ENCODE results near the gene HAND1. TPM values are rescaled to one million over a fixed set of nuclear protein-coding genes. Genes with fewer than 3 reads are reported as not detected.
A peak's percentile ranks its signal among the peaks of the same experiment; 100 is the strongest.

HAND1 gene
- total and polyA plus RNA-seq, 11 donors = 22.4 to 44.8 (median 33.9) TPM

- Histone ChIP-seq H3K36me3 (peaks cover 0 to 37% (median 19%) of the 10 kb centered on the region in 9 donors), H3K9me3 (no peaks in the 10 kb centered on the region), H3K27ac (peak overlapping the region; percentile 58 to 95 (median 83)), H3K4me1 (peaks cover 0 to 52% (median 34%) of the 10 kb centered on the region in 12 donors), H3K4me3 (peak overlapping the region; percentile 87 to 99 (median 96)), H3K27me3 (no peaks in the 10 kb centered on the region)
- peak; percentile 48 to 76 (median 50) for DNase-seq
- 0 to 1% (median 1%) methylated on average over 18 to 87 of the region's 87 CpGs for WGBS, 4 donors
- peak in 2 of 4 donors; percentile 35 to 40 for ATAC-seq
- TF ChIP-seq POLR2A (IDR thresholded peaks at IDR 0.05) (peak in 1 of 2 donors; percentile 12), CTCF (IDR thresholded peaks at IDR 0.05) (no peak)
- intact Hi-C loops (cut with DNase I) = loop anchor here in 1 of 10 donors (10.0 kb wide), 1 partner anchor 472 kb away; no protein-coding TSS in a partner anchor
Measured at GRCh38 chr5:154446195-154447088, 31.6 kb downstream of the HAND1 start.

GRCh38 chr5:154445422-154446194 lies 32.4 kb downstream of the HAND1 start, which contains the start of gene SAP30L:
Gene SAP30L (plus strand): TSS chr5:154445997. CDS start chr5:154446605, 608 bp downstream.
- Histone ChIP-seq H3K36me3 (peaks cover 0 to 37% (median 21%) of the 10 kb centered on the region in 9 donors), H3K27me3 (no peaks in the 10 kb centered on the region), H3K9me3 (no peaks in the 10 kb centered on the region), H3K4me1 (peaks cover 0 to 52% (median 34%) of the 10 kb centered on the region in 12 donors), H3K27ac (peak within 1 kb of the TSS; percentile 58 to 95 (median 85)), H3K4me3 (peak within 1 kb of the TSS; percentile 87 to 99 (median 96))
- TF ChIP-seq CTCF (IDR thresholded peaks at IDR 0.05) (no peak), POLR2A (IDR thresholded peaks at IDR 0.05) (peak; percentile 91 to 97)
- DNase-seq (peak; percentile 95 to 98 (median 96)), ATAC-seq (peak; percentile 97 to 99 (median 98))
- intact Hi-C loops (cut with DNase I) = loop anchor here in 2 of 10 donors (1.0 to 10.0 kb wide), 2 partner anchors 255 to 471 kb away; partner anchors contain the start of gene GALNT10 (in 1 of the 2)
- 0 to 1% (median 0%) methylated on average over 28 to 70 of the region's 70 CpGs for WGBS, 4 donors

DNA sequence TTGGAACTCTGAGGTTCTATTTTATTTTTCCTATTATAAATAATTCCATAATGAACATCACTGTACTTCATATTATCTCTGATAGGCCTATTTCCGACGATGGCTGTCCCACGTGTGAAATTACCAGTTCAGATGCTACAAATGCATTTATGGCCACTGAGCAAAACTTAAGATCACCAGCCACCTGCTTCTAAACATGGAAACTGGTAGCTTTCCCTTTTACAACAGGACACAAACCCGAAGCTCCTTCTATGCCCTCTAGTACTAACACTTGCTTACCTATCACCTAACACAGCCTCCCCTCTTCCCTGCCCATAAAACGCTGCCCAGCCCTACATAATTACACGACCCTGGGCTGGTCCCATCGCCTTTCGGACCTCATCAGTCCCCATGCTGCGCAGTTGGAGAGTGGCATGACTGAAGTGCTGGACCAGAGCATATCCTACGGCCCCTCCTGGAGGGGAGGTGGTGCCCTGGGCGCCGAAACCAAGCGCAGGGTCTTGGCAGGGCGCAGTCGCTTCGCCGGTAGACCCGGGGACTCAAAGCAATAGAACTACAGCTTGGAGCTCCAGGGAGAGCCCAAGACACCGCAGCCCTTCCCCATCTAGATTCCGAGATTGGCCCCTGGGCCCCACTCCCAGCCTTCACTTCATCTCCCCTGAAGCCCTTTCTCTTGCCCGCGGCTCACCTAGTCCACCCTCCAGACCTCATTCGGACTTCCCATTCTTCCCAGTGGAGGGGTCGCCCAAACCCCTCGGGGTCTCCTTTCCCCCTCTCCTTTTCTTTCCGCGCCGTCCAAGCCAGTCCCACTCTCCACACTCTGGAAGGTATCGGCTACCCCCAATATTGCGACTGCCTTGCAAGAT lies 33.2 kb downstream of the HAND1 start:
- 3 to 7% (median 5%) methylated on average over 29 to 30 of the region's 30 CpGs for WGBS, 4 donors
- H3K27ac ChIP-seq = peak overlapping the region; percentile 44 to 95 (median 85)
- no peak for TF ChIP-seq POLR2A (IDR thresholded peaks at IDR 0.05)
- no peak for TF ChIP-seq CTCF (IDR thresholded peaks at IDR 0.05)
- H3K4me3 ChIP-seq = peak overlapping the region; percentile 87 to 99 (median 96)
- H3K4me1 ChIP-seq = peaks cover 0 to 50% (median 33%) of the 10 kb centered on the region in 12 donors
- DNase-seq = peak in 3 of 5 donors; percentile 26 to 64 (median 28)
- H3K36me3 ChIP-seq = peaks cover 0 to 38% (median 21%) of the 10 kb centered on the region in 9 donors
- H3K9me3 ChIP-seq = no peaks in the 10 kb centered on the region
- H3K27me3 ChIP-seq = no peaks in the 10 kb centered on the region
- ATAC-seq = peak in 3 of 4 donors; percentile 8 to 23 (median 21)
- intact Hi-C loops (cut with DNase I) = loop anchor here in 2 of 10 donors (1.0 to 10.0 kb wide), 2 partner anchors 254 to 470 kb away; partner anchors contain the start of gene GALNT10 (in 1 of the 2)
